IMR-90 (cell line): ENCODE measurements around the gene MAFG. TPM values are rescaled to one million over a fixed set of nuclear protein-coding genes. Genes with fewer than 3 reads are reported as not detected.

Experiments
- ATAC-seq: fragments of 200-7000 bp; cut with Tn5 transposase; 2 replicates; pipeline ENCODE4 v1.9.1; 2020; ENCODE audit warnings: low read depth, mild to moderate bottlenecking, moderate library complexity
- BruUV-seq: library from RNA; stranded (reverse); fragments of 400-500 nt; replicated peaks from 2 replicates; lab custom pipeline; 2021; lab: Mats Ljungman, UMichigan
- CTCF ChIA-PET: fragments of 300-600 bp; formaldehyde crosslinking; extraction: SDS; loops from one replicate; lab custom pipeline; 2021; ENCODE audit warnings: antibody characterized with exemption; lab: Yijun Ruan, JAX
- POLR2A ChIA-PET: fragments of 300-600 bp; sonication (Branson Sonifier 250); formaldehyde crosslinking; loops from one replicate; lab custom pipeline; 2022; ENCODE audit warnings: antibody characterized with exemption; ENCODE audit not compliant: unreplicated experiment; lab: Charles Lee
- DNase-seq: peaks from one replicate; pipeline ENCODE4 v3.0.0; 2013
- H2AFZ ChIP-seq: replicated peaks from 2 replicates; pipeline ENCODE3; 2013; ENCODE audit warnings: low read length, mild to moderate bottlenecking; ENCODE audit not compliant: poor library complexity
- H2AK5ac ChIP-seq: 2 replicates; pipeline ENCODE4 v1.6.1; 2013; ENCODE audit warnings: low read depth, low read length, inconsistent platforms
- H2AK9ac ChIP-seq: replicated peaks from 2 replicates; pipeline ENCODE3; 2013; ENCODE audit warnings: mild to moderate bottlenecking, low read depth, low read length, moderate library complexity; ENCODE audit not compliant: poor library complexity
- H2BK120ac ChIP-seq: 2 replicates; pipeline ENCODE4 v1.6.1; 2013; ENCODE audit warnings: low read depth, low read length, inconsistent platforms
- H2BK15ac ChIP-seq: 3 replicates; pipeline ENCODE4 v1.6.1; 2013; ENCODE audit warnings: low read depth, low read length, inconsistent platforms
- H2BK20ac ChIP-seq: 2 replicates; pipeline ENCODE4 v1.6.1; 2013; ENCODE audit warnings: low read depth, mild to moderate bottlenecking, inconsistent platforms, low read length, moderate library complexity
- H2BK5ac ChIP-seq: 2 replicates; pipeline ENCODE4 v1.6.1; 2013; ENCODE audit warnings: mild to moderate bottlenecking, low read depth, low read length, inconsistent platforms; ENCODE audit not compliant: poor library complexity, severe bottlenecking
- H3K14ac ChIP-seq: replicated peaks from 2 replicates; pipeline ENCODE4 v1.6.1; 2013; ENCODE audit warnings: low read depth, low read length, inconsistent platforms
- H3K18ac ChIP-seq: 2 replicates; pipeline ENCODE4 v1.6.1; 2013; ENCODE audit warnings: low read depth, low read length, control low read depth
- H3K23ac ChIP-seq: 2 replicates; pipeline ENCODE4 v1.6.1; 2013; ENCODE audit warnings: low read depth, low read length, inconsistent platforms
- H3K27ac ChIP-seq: 2 replicates; pipeline ENCODE4 v1.5.1; 2013; ENCODE audit warnings: mild to moderate bottlenecking, control low read depth, low read length; ENCODE audit not compliant: insufficient read depth
- H3K27me3 ChIP-seq: 2 replicates; pipeline ENCODE4 v1.6.1; 2013; ENCODE audit warnings: low read length; ENCODE audit not compliant: control insufficient read depth, insufficient read depth
- H3K36me3 ChIP-seq: 2 replicates; pipeline ENCODE4 v1.6.1; 2013; ENCODE audit warnings: low read length, mixed read lengths; ENCODE audit not compliant: control insufficient read depth, insufficient read depth
- H3K4ac ChIP-seq: 2 replicates; pipeline ENCODE4 v1.6.1; 2013; ENCODE audit warnings: low read depth, low read length, inconsistent platforms
- H3K4me1 ChIP-seq: 2 replicates; pipeline ENCODE4 v1.6.1; 2013; ENCODE audit warnings: low read length, mixed read lengths; ENCODE audit not compliant: control insufficient read depth, insufficient read depth
- H3K4me2 ChIP-seq: 2 replicates; pipeline ENCODE4 v1.6.1; 2013; ENCODE audit warnings: low read depth, mild to moderate bottlenecking, control low read depth, low read length, moderate library complexity
- H3K4me3 ChIP-seq: 2 replicates; pipeline ENCODE4 v1.5.1; 2013; ENCODE audit warnings: low read depth, mild to moderate bottlenecking, control low read depth, low read length, moderate library complexity; ENCODE audit not compliant: insufficient read depth
- H3K56ac ChIP-seq: 2 replicates; pipeline ENCODE4 v1.6.1; 2013; ENCODE audit warnings: low read length, inconsistent platforms; ENCODE audit not compliant: insufficient read depth; ENCODE audit errors: extremely low read depth
- H3K79me1 ChIP-seq, 2 experiments: 2 replicates each; pipeline ENCODE4 v1.6.1; 2013; ENCODE audit warnings: low read length in 2 of 2, inconsistent platforms in 1 of 2, low read depth in 1 of 2
- H3K9ac ChIP-seq: 2 replicates; pipeline ENCODE4 v1.6.1; 2013; ENCODE audit warnings: low read depth, low read length, control low read depth
- H3K9me1 ChIP-seq: 2 replicates; pipeline ENCODE4 v1.6.1; 2013; ENCODE audit warnings: low read length, inconsistent platforms; ENCODE audit not compliant: insufficient read depth
- H3K9me3 ChIP-seq: 2 replicates; pipeline ENCODE4 v1.6.1; 2013; ENCODE audit warnings: low read length; ENCODE audit not compliant: control insufficient read depth, insufficient read depth
- H4K20me1 ChIP-seq: 2 replicates; pipeline ENCODE4 v1.6.1; 2013; ENCODE audit warnings: low read length, inconsistent platforms; ENCODE audit not compliant: insufficient read depth
- H4K5ac ChIP-seq: 2 replicates; pipeline ENCODE4 v1.6.1; 2013; ENCODE audit warnings: mild to moderate bottlenecking, low read depth, low read length, control low read depth
- H4K8ac ChIP-seq, 2 experiments: 2 replicates each; pipeline ENCODE4 v1.6.1; 2013; ENCODE audit warnings: low read depth in 2 of 2, low read length in 2 of 2, control low read depth in 1 of 2, inconsistent platforms in 1 of 2
- H4K91ac ChIP-seq: 2 replicates; pipeline ENCODE4 v1.6.1; 2013; ENCODE audit warnings: low read depth, low read length, inconsistent platforms; ENCODE audit not compliant: insufficient read depth
- MXI1 ChIP-seq: IDR thresholded peaks from 2 replicates; pipeline ENCODE4 v1.6.1; 2012; ENCODE audit warnings: low read depth, mild to moderate bottlenecking, low read length, moderate library complexity, borderline replicate concordance
- NFE2L2 ChIP-seq: fragments of 150-350 bp; IDR thresholded peaks from 2 replicates; pipeline ENCODE4 v1.6.1; 2016; ENCODE audit warnings: low read depth, mild to moderate bottlenecking, low read length
- WGBS, 2 experiments: methylation state at CpG; one replicate each; pipeline versions ENCODE4 v1.1.5 to v1.1.7; 2013; ENCODE audit warnings: missing lambda C conversion rate in 2 of 2; ENCODE audit not compliant: insufficient read length in 1 of 2; ENCODE audit errors: extremely low coverage in 2 of 2; 5-methylcytosine and 5-hydroxymethylcytosine counted together
- dilution Hi-C: fragments of 300-500 bp; cut with HindIII; formaldehyde crosslinking; loops from one replicate; pipeline ENCODE4 v1.14.3; 2018; ENCODE audit warnings: low sequenced_read_pairs; ENCODE audit not compliant: unreplicated experiment
- in situ Hi-C: fragments of 300-500 bp; cut with MboI; formaldehyde crosslinking; loops from 3 replicates; pipeline ENCODE4 v1.14.3; 2019; ENCODE audit warnings: low sequenced_read_pairs, inconsistent platforms, mixed read lengths
- intact Hi-C: fragments of 100-400 bp; cut with micrococcal nuclease; formaldehyde crosslinking; loops from 2 replicates; pipeline ENCODE4 v1.10.0; 2022
- polyA plus RNA-seq, 3 experiments: library from polyadenylated mRNA; depleted of rRNA; stranded (reverse); fragments of >200 nt; gene quantifications; 2 replicates each; pipeline ENCODE4 v1.2.3, GENCODE V29; 2012; ENCODE audit warnings: low replicate concordance in 1 of 3
- total RNA-seq: library from RNA; depleted of rRNA; stranded (reverse); fragments of >200 nt; gene quantifications from 2 replicates; pipeline ENCODE4 v1.2.3, GENCODE V29; 2012

MAFG gene
- total and polyA plus RNA-seq, 2 of the 4 experiments (the other 2 are of a cell fraction): 6.1 to 15.4 TPM

GRCh38 chr17:81890447-81891302 lies 36.9 kb downstream of the MAFG start:
- ChIA-PET CTCF (no interaction called here), POLR2A (interaction anchor here (0.5 kb wide), 1 partner anchor 207 kb away, joined by 8 read pairs; the partner anchor contains the start of genes ARL16 and HGS)
- Histone ChIP-seq H2AK5ac (peak overlapping the region; percentile 66), H3K9me1 (0 out of 2 replicates have a peak, but pooled peaks cover 4% of the 10 kb centered on the region), H3K4ac (peak overlapping the region; percentile 75), H3K9me3 (no peaks in the 10 kb centered on the region), H4K8ac (peak overlapping the region in 1 of 2 experiments; percentile 69; a peak in 2 of 4 replicates), H3K14ac (peak overlapping the region; percentile 86), H3K36me3 (peaks cover 54% of the 10 kb centered on the region), H2AK9ac (peak overlapping the region; percentile 99), H3K4me3 (peak overlapping the region; percentile 97), H3K27me3 (no peaks in the 10 kb centered on the region), H3K4me2 (peak overlapping the region; percentile 95), H4K20me1 (peaks cover 16% of the 10 kb centered on the region), H4K5ac (no peak overlapping the region), H3K9ac (peak overlapping the region; percentile 82), H3K23ac (peak overlapping the region; percentile 89), H3K27ac (peak overlapping the region; percentile 75), H2AFZ (peak overlapping the region; percentile 61), H2BK15ac (no peak overlapping the region), H2BK120ac (no peak overlapping the region), H3K79me1 (peaks cover 41 to 74% of the 10 kb centered on the region in 2 experiments), H3K4me1 (peaks cover 4% of the 10 kb centered on the region; the same call in 1 of the 2 replicates), H4K91ac (peak overlapping the region; percentile 4; the same call in 1 of the 2 replicates), H3K56ac (peak overlapping the region; percentile 72), H2BK5ac (peak overlapping the region; percentile 23), H3K18ac (no peak overlapping the region), H2BK20ac (no peak overlapping the region)
- BruUV-seq: no TSS peak
- in situ Hi-C loops: no loop called here
- WGBS, 2 experiments: 30% methylated on average over 21 of the region's 69 CpGs; no CpG with 5 or more reads in 1 of the 2 experiments
- DNase-seq (no peak), ATAC-seq (peak; percentile 6)
- peak; percentile 63; the same call in 1 of the 2 replicates for TF ChIP-seq MXI1
- TF ChIP-seq NFE2L2: no peak
- intact Hi-C loops: no loop called here
- dilution Hi-C loops: no loop called here
